GM21786 (cell line): ENCODE data around the gene RGSL1.

ENCODE experiments used
- ATAC-seq: cut with Tn5 transposase; IDR thresholded peaks from one replicate; pipeline ENCODE4 v1.9.1; 2021; ENCODE audit not compliant: unreplicated experiment

Gene RGSL1

GRCh38 chr1:182608845-182609610 is 159.1 kb downstream of the RGSL1 start:
- ATAC-seq: no peak
